ENCODE results near the gene MS4A2. TPM values are rescaled to one million over a fixed set of nuclear protein-coding genes. Genes with fewer than 3 reads are reported as not detected.

The MS4A2 gene
- total and polyA plus RNA-seq, 4 donors = 0.23 to 8.5 (median 0.63) TPM

Other genes starting within 250 kb of the MS4A2 start
- not detected for gene CBLIF, start 243.2 kb upstream of the MS4A2 start, total RNA-seq
- gene CBLIF, start 243.2 kb upstream of the MS4A2 start, polyA plus RNA-seq = not detected
- gene TCN1, start 222.2 kb upstream of the MS4A2 start, total RNA-seq = 1 to 10 TPM; 3.0 to 4.4 TPM
- 1 to 10 TPM in 1 of 2 donors, under 1 TPM in 1; 0.43 to 4.9 TPM for gene TCN1, start 222.2 kb upstream of the MS4A2 start, polyA plus RNA-seq
- not detected for gene OOSP3, start 209.9 kb upstream of the MS4A2 start, total RNA-seq
- gene OOSP3, start 209.9 kb upstream of the MS4A2 start, polyA plus RNA-seq = under 1 TPM; 0.08 to 0.14 TPM
- not detected for gene OOSP1, start 150.2 kb upstream of the MS4A2 start, total RNA-seq
- not detected for gene OOSP1, start 150.2 kb upstream of the MS4A2 start, polyA plus RNA-seq
- under 1 TPM in 1 of 2 donors, not detected in 1; 0.40 TPM for gene OOSP4A, start 124.6 kb upstream of the MS4A2 start, total RNA-seq
- gene OOSP4A, start 124.6 kb upstream of the MS4A2 start, polyA plus RNA-seq = not detected
- gene OOSP4B, start 71.5 kb upstream of the MS4A2 start, total RNA-seq = not detected
- gene OOSP4B, start 71.5 kb upstream of the MS4A2 start, polyA plus RNA-seq = not detected
- gene OOSP2, start 48.3 kb upstream of the MS4A2 start, total RNA-seq = not detected
- gene OOSP2, start 48.3 kb upstream of the MS4A2 start, polyA plus RNA-seq = not detected
- 1 to 10 TPM in 1 of 2 donors, under 1 TPM in 1; 0.25 to 6.6 TPM for gene MS4A3, start 32.0 kb upstream of the MS4A2 start, total RNA-seq
- gene MS4A3, start 32.0 kb upstream of the MS4A2 start, polyA plus RNA-seq = 1 to 10 TPM in 1 of 2 donors, under 1 TPM in 1; 0.20 to 2.6 TPM
- 100 to 1,000 TPM in 1 of 2 donors, 10 to 100 TPM in 1; 79.7 to 106 TPM for gene MS4A6A, start 94.4 kb downstream of the MS4A2 start, total RNA-seq
- 100 to 1,000 TPM in 1 of 2 donors, 10 to 100 TPM in 1; 36.2 to 163 TPM for gene MS4A6A, start 94.4 kb downstream of the MS4A2 start, polyA plus RNA-seq
- gene MS4A4E, start 154.5 kb downstream of the MS4A2 start, total RNA-seq = 1 to 10 TPM; 1.8 to 3.9 TPM
- under 1 TPM; 0.33 to 0.77 TPM for gene MS4A4E, start 154.5 kb downstream of the MS4A2 start, polyA plus RNA-seq
- gene MS4A4A, start 192.0 kb downstream of the MS4A2 start, total RNA-seq = 10 to 100 TPM; 11.1 to 50.0 TPM
- 100 to 1,000 TPM in 1 of 2 donors, 10 to 100 TPM in 1; 15.6 to 155 TPM for gene MS4A4A, start 192.0 kb downstream of the MS4A2 start, polyA plus RNA-seq
- gene MS4A6E, start 238.6 kb downstream of the MS4A2 start, total RNA-seq = 1 to 10 TPM in 1 of 2 donors, not detected in 1; 2.6 TPM
- 1 to 10 TPM in 1 of 2 donors, under 1 TPM in 1; 0.63 to 1.0 TPM for gene MS4A6E, start 238.6 kb downstream of the MS4A2 start, polyA plus RNA-seq